CD4-positive, alpha-beta T cell treated with Interleukin-15 for 4 hours (primary cell): Measurements from ENCODE around the gene TRAM2.

Experiments used
- DNase-seq: peaks from one replicate; pipeline ENCODE4 v3.0.0-alpha.2; 2020; ENCODE audit warnings: low spot score

TRAM2 gene

GRCh38 chr6:52508261-52508739 is 68.6 kb downstream of the TRAM2 start:
- DNase-seq: no peak

GRCh38 chr6:52507557-52508260 is 69.2 kb downstream of the TRAM2 start:
- no peak for DNase-seq

- no peak for DNase-seq
These were observed 70.4 kb downstream of the TRAM2 start for GRCh38 chr6:52506476-52506875.

- no peak for DNase-seq
These were observed 71.0 kb downstream of the TRAM2 start for GRCh38 chr6:52505726-52506409.

GRCh38 chr6:52504782-52505136 is 72.1 kb downstream of the TRAM2 start:
- no peak for DNase-seq

GRCh38 chr6:52503851-52504781 is 72.7 kb downstream of the TRAM2 start:
- no peak for DNase-seq

- no peak for DNase-seq
These were observed 73.5 kb downstream of the TRAM2 start for GRCh38 chr6:52503323-52503747.

DNA sequence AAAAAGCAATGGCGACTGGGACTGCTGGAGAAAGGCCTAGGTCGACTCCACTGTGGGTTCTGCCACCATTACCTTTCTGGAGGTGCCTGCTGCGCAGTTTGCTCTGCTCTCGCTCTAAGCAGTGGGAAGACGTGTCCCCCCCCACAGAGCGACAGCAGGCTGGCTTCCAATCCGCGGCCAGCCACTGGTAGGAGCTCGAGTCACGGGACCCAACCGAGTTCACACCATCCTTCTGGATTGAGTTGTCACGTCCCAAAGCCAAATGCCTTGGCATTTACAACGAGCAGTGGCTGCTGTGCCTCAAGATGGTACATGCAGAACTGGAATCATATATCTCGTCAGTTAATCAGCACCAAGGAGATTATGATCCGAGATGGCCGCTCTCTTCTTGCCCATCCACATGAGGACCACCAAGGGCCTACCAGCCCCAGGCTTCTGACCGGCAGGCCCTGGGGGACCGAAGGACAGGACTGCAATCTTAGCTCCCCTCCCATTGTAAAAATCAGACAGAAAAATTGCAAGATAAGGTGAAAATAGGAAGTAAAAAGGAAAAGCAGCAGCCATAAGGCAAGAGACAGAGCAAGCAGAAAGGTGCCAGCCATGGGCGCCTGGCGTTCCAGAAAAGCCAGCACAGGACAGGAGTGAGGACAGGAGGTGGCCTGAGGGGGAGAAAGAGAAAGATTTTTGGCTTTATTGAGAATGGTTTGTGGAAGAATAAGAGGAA is 74.4 kb downstream of the TRAM2 start:
- no peak for DNase-seq

- no peak for DNase-seq
These were observed 76.4 kb downstream of the TRAM2 start for GRCh38 chr6:52500238-52501129.

- DNase-seq: no peak
These were observed 77.1 kb downstream of the TRAM2 start for GRCh38 chr6:52499681-52500236.

DNA sequence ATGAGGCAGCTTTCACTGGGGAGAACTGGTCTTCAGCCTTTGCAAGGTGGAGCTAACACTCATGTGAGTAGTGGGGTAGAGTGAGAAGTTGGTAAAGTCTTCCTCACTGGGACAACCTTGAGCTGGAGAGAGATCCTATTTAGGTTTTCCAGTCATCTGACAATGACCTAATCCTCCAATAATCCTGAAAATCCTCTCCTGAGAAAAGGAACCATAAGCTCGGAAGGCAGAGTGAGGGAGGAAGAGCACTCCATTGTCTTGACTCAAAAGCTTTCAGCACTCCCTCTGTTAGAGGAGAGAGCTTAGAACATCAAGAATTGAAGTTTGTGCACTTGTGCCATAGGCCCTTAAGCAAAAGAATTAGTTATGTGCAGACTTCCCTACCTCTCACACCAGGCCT is 77.8 kb downstream of the TRAM2 start:
- DNase-seq: no peak

DNA sequence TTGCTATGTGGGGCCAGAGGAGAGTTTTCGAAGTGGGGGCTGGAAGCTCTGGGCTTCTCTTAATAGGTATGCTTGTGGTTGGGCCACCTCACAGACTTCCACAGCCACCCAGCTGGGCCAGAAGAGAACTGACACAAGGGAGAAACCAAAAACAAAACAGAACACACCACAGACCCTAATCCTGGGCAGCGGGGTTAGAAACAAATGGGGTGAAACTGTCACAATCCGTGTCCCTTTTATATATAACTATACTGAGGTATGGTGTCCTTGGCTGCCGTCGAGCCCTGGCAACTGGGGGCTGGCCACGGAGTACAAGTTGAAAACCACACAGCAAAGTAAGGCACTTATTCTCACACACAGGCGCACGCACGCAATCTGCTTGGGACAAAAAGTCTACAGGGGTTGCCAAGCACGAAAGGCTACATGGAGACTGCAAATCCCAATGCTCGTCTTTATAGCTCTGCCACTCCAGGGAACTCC is 78.3 kb downstream of the TRAM2 start:
- no peak for DNase-seq

DNA sequence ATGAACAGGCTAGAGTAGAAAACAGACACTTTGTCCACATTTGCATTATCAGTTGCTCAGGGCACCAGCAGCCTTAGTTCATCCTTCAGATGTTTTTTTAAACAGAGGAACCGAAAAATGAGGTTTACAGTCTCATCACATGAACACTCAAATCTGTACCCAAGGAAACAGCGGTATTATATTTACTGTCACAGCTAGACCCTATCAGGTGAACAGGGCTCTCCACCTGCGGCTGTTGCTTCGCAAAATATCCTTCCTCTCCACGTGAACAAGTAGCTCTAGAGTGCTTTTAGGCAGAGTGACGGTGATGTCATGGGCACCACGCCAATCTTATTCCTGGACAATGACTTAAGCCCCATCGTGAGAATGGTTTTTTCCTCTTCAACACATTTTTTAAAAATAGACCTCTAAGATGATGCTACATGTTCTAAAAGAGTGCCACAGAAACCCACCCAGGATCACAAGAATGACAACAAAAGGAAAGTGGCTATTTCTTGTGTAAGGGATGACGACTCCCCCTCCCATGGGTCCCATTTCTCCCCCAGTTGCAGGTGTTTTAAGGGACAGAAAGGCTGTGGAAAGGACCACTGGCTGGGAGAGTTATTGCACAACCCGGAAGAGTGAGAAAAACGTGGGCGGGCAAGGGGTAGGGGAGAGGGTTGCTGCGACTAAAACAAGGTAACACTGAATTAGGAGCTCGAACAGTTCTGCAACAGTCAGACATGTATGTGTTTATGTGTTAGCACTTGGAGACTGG is 79.0 kb downstream of the TRAM2 start:
- no peak for DNase-seq

DNA sequence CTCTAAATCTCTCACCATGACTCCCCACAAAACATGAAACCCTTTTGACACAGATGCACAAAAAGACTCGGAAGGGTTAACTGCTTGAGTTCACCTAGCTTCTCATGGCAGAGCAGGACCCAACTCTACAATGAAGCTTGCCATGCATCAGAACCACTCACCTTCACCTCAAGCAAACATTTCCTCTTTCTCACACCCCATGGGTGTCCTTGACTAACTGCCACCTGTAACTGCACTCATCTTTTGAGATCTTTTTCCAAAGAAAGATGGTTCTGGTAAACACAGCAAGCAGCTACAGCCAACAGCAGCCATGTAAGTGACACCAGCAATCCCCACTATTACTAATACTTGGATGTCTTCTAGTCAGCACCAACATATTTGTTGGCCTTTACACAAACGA is 80.2 kb downstream of the TRAM2 start:
- DNase-seq: no peak

- no peak for DNase-seq
These were observed 80.9 kb downstream of the TRAM2 start for GRCh38 chr6:52495922-52496321.

DNA sequence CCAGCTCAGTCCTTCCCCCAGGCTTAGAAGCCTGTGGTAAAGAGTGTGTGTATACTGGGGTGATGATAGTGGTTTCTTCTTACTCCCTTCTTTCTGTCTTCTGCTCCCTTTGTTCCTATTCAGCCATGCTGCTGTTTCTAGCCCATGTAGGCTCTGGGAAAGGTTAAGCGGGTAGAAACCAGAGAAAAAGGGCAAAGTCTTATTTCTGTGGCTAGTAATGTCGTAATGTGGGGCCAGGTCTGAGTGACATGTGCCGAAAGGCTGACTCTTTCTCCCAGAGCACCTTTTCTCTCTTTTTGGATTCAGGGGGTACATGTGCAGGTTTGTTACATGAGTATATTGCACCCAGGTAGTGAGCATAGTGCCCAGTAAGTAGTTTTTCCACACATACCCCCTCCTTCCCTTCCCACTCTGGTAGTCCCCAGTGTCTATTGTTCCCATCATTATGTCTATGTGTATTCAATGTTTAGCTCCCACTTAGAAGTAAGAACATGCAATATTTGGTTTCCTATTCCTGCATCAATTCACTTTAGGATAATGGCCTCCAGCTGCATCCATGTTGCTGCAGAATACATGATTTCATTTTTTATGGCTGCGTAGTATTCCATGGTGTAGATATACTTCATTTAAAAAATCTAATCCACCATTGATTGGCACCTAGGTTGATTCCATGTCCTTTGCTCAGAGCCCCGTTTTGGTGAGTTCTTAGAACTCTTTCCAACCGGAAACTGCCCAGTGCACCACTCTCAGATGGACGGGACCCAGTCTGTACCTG is 82.4 kb downstream of the TRAM2 start:
- no peak for DNase-seq

DNA sequence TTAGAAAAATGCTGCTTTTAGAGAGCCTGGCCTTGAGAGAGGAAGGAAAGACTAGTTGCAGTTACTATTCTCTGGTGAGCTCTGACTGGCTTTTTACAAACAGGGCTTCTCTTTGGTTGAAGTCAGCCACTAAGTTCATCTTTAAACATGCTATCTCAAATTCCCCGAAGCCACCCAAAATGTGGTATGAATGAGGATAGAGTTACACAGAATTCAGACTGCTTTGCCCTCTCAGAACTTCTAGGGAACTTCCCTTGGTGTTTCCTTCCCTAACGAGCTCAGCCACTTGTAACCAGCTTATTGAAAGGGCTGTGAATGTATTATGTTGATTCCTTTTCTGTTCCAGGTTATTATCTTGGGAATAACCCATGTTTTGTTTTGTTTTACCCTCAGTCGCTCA is 83.2 kb downstream of the TRAM2 start:
- no peak for DNase-seq

- no peak for DNase-seq
These were observed 85.4 kb downstream of the TRAM2 start for GRCh38 chr6:52491203-52492069.
